Activated T-cell treated with anti-CD3 and anti-CD28 coated beads for 48 hours (primary cell): ENCODE data around the gene FNDC8.
"Not testable (repeated sequence)": the region's sequence is repeated elsewhere in the genome, so short reads cannot be mapped to it uniquely, and the experiment has no call there.

ENCODE experiments used
- DNase-seq: peaks from one replicate; pipeline ENCODE4 v3.0.0-alpha.2; 2020; ENCODE audit warnings: low read depth

FNDC8 gene

GRCh38 chr17:35171834-35172233 lies 50.4 kb downstream of the FNDC8 start:
- DNase-seq: no peak

- DNase-seq: not testable (repeated sequence)
Observed at GRCh38 chr17:35172321-35172720, 50.9 kb downstream of the FNDC8 start.

DNA sequence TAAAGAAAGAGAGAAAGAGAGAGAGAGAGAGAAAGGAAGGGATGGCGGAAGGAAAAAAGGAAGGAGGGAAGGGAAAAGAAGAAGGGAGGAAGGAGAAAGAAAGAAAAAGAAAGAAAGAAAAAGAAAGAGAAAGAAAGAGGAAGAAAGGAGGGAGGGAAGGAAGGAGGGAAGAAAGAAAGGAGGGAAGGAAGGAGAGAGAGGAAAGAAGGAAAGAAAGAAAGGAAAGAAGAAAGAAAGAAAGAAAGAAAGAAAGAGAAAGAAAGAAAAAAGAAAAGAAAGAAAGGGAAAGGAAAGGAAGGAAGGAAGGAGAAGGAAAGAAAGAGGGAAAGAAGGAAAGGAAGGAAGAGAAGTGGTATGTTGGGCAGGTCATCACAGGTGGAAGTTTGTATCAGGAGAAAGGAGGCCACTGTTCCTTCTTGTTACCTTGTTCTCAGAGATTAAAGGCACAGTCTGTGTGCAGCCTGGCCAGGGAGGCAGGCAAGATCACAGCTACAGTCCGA lies 53.5 kb downstream of the FNDC8 start:
- DNase-seq: no peak

GRCh38 chr17:35175638-35176415 lies 54.4 kb downstream of the FNDC8 start:
- DNase-seq: no peak

DNA sequence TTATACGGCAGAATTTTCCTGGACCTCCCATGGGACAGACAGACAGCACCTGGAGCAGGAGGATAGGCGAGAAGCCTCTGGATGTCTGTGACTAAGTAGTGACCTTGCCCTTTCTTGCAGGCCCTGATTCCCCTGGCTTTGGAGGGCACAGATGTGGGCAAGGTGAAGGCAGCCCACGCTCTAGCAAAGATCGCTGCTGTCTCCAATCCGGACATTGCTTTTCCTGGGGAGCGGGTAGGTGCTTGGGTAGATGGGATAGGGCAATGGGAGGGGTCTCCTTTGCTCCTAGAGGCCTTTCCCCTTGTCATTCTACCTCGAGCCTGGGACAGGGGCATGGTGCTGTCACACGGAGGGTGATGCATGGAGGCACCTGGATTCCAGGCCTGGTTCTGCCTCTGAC lies 55.5 kb downstream of the FNDC8 start:
- no peak for DNase-seq

DNA sequence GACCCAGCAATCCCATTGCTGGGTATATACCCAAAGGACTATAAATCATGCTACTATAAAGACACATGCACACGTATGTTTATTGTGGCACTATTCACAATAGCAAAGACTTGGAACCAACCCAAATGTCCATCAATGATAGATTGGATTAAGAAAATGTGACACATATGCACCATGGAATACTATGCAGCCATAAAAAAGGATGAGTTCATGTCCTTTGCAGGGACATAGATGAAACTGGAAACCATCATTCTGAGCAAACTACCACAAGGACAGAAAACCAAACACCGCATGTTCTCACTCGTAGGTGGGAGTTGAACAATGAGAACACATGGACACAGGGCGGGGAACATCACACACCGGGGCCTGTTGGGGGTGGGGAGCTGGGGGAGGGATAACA lies 58.0 kb downstream of the FNDC8 start:
- DNase-seq: not testable (repeated sequence)
